Nephron (organoid): ENCODE data around the gene HBA2.
"Not testable (repeated sequence)": the region's sequence is repeated elsewhere in the genome, so short reads cannot be mapped to it uniquely, and the experiment has no call there.

ENCODE experiments used
- H3K27ac Mint-ChIP-seq, 3 experiments: 2 replicates each; pipeline ENCODE4 v1.8.0; 2020; ENCODE audit warnings: mixed read lengths in 3 of 3, mild to moderate bottlenecking in 2 of 3, moderate library complexity in 1 of 3
- H3K27me3 Mint-ChIP-seq: 2 replicates; pipeline ENCODE4 v1.8.0; 2021; ENCODE audit warnings: low read depth, mild to moderate bottlenecking, moderate library complexity, mixed read lengths
- H3K36me3 Mint-ChIP-seq: 2 replicates; pipeline ENCODE4 v1.8.0; 2020; ENCODE audit warnings: low read depth, mixed read lengths
- H3K4me1 Mint-ChIP-seq: 2 replicates; pipeline ENCODE4 v1.8.0; 2020; ENCODE audit warnings: mixed read lengths
- H3K4me3 Mint-ChIP-seq, 3 experiments: 2 replicates each; pipeline ENCODE4 v1.8.0; 2020; ENCODE audit warnings: mild to moderate bottlenecking in 3 of 3, mixed read lengths in 3 of 3, moderate library complexity in 2 of 3
- H3K9me3 Mint-ChIP-seq: 2 replicates; pipeline ENCODE4 v1.8.0; 2020; ENCODE audit warnings: mixed read lengths
- CTCF ChIP-seq, 3 experiments: fragments of 200-600 bp; sonication (generic); IDR thresholded peaks; one replicate each; pipeline ENCODE4 v1.5.0; 2021; ENCODE audit warnings: antibody characterized with exemption in 3 of 3; ENCODE audit not compliant: unreplicated experiment in 3 of 3

HBA2 gene

GRCh38 chr16:172374-172941 is at the start of gene HBA2:
Gene HBA2, plus strand, starts transcription at chr16:172876. Its CDS starts 37 bp downstream, at chr16:172913.
- H3K27ac Mint-ChIP-seq, H3K4me1 Mint-ChIP-seq, H3K9me3 Mint-ChIP-seq, H3K36me3 Mint-ChIP-seq, H3K4me3 Mint-ChIP-seq: not testable (repeated sequence)
- peaks cover 80% of the 10 kb centered on the region for H3K27me3 Mint-ChIP-seq

GRCh38 chr16:123558-124350 is 48.9 kb upstream of the HBA2 start:
- H3K4me3 Mint-ChIP-seq, H3K27ac Mint-ChIP-seq, H3K27me3 Mint-ChIP-seq, H3K9me3 Mint-ChIP-seq, H3K4me1 Mint-ChIP-seq, H3K36me3 Mint-ChIP-seq: not testable (repeated sequence)

GRCh38 chr16:125011-125410 is 47.7 kb upstream of the HBA2 start:
- Mint-ChIP-seq H3K4me1 (no peaks in the 10 kb centered on the region), H3K27ac (no peak overlapping the region), H3K36me3 (no peaks in the 10 kb centered on the region), H3K27me3 (no peaks in the 10 kb centered on the region), H3K9me3 (no peaks in the 10 kb centered on the region), H3K4me3 (no peak overlapping the region)
- TF ChIP-seq CTCF (IDR thresholded peaks at IDR 0.05; ENCODE audit: unreplicated experiment in 3 of 3), result no peak

- no peak overlapping the region for H3K4me3 Mint-ChIP-seq
- no peaks in the 10 kb centered on the region for H3K36me3 Mint-ChIP-seq
- H3K27ac Mint-ChIP-seq, result no peak overlapping the region
- no peaks in the 10 kb centered on the region for H3K9me3 Mint-ChIP-seq
- H3K27me3 Mint-ChIP-seq, result no peaks in the 10 kb centered on the region
- no peak for TF ChIP-seq CTCF (IDR thresholded peaks at IDR 0.05; ENCODE audit: unreplicated experiment in 3 of 3)
- H3K4me1 Mint-ChIP-seq, result peaks cover 4% of the 10 kb centered on the region
These were observed 43.6 kb upstream of the HBA2 start for GRCh38 chr16:129075-129474.

- peaks cover 13% of the 10 kb centered on the region for H3K4me1 Mint-ChIP-seq
These were observed 42.0 kb upstream of the HBA2 start for GRCh38 chr16:130533-131173.

GRCh38 chr16:132120-132519 is 40.6 kb upstream of the HBA2 start:
- Mint-ChIP-seq H3K4me3 (no peak overlapping the region), H3K36me3 (peaks cover 7% of the 10 kb centered on the region), H3K4me1 (peaks cover 13% of the 10 kb centered on the region), H3K27ac (no peak overlapping the region), H3K27me3 (no peaks in the 10 kb centered on the region), H3K9me3 (no peaks in the 10 kb centered on the region)
- no peak for TF ChIP-seq CTCF (IDR thresholded peaks at IDR 0.05; ENCODE audit: unreplicated experiment in 3 of 3)

More at GRCh38 chr16:130533-131173, 42.0 kb upstream of the HBA2 start:
- Mint-ChIP-seq H3K4me3 (peak overlapping the region in 1 of 3 experiments; percentile 21), H3K9me3 (no peaks in the 10 kb centered on the region), H3K27me3 (no peaks in the 10 kb centered on the region), H3K27ac (no peak overlapping the region), H3K36me3 (peaks cover 4% of the 10 kb centered on the region)
- TF ChIP-seq CTCF (IDR thresholded peaks at IDR 0.05; ENCODE audit: unreplicated experiment in 3 of 3), result no peak
